Right cardiac atrium (tissue), 5 donors: ENCODE measurements around the gene RALY. TPM values are rescaled to one million over a fixed set of nuclear protein-coding genes. Genes with fewer than 3 reads are reported as not detected.

Source experiments
- ATAC-seq, 2 donors: fragments of 200-7000 bp; cut with Tn5 transposase; one replicate each; pipeline versions ENCODE4 v1.8.0 to v1.9.1; 2020; ENCODE audit warnings: moderate library complexity in 2 of 2, mild to moderate bottlenecking in 1 of 2
- DNase-seq, 3 donors: peaks; one replicate each; pipeline ENCODE4 v3.0.0-alpha.2; 2020
- H3K27ac ChIP-seq: one replicate; pipeline ENCODE4 v1.5.1; 2013; ENCODE audit warnings: mild to moderate bottlenecking, low read length, control low read depth, moderate library complexity
- H3K27me3 ChIP-seq: one replicate; pipeline ENCODE4 v1.6.1; 2013; ENCODE audit not compliant: control insufficient read depth, insufficient read depth
- H3K4me1 ChIP-seq: one replicate; pipeline ENCODE4 v1.6.1; 2013; ENCODE audit warnings: low read length; ENCODE audit not compliant: control insufficient read depth, insufficient read depth
- H3K4me3 ChIP-seq: one replicate; pipeline ENCODE4 v1.5.1; 2013; ENCODE audit warnings: low read length, control low read depth
- H3K9me3 ChIP-seq: one replicate; pipeline ENCODE4 v1.6.1; 2013; ENCODE audit warnings: low read length; ENCODE audit not compliant: control insufficient read depth
- WGBS: extraction: QIAGEN DNeasy Blood & Tissue Kit; methylation state at CpG from one replicate; pipeline ENCODE4 v1.1.7; 2013; 5-methylcytosine and 5-hydroxymethylcytosine counted together
- intact Hi-C, 4 donors: fragments of 100-400 bp; cut with DNase I; formaldehyde crosslinking; loops; one replicate each; pipeline versions ENCODE4 v1.11.0 to v1.14.0; 2022 to 2023
- polyA plus RNA-seq: library from polyadenylated mRNA; stranded (reverse); fragments of 200-250 nt; gene quantifications from one replicate; pipeline ENCODE4 v1.2.3, GENCODE V29; 2013
- total RNA-seq, 4 donors: library from RNA; stranded (reverse); fragmentation: NEBNext Ultra II Directional; extraction: Animal tissue kit (Norgen Biotek cat#: 25700); gene quantifications; one replicate each; pipeline ENCODE4 v1.2.1, GENCODE V29; 2021
- donor health status: healthy with polysubstance abuse.
- donor health status: DM: no; HTN: yes; CAD: no.
- donor health status: DM: no; HTN: no; CAD: no.
- donor health status: DM: no; HTN: yes; CAD: no; lungs with severe emphysema.
- donor health status: DM: yes; HTN: yes; CAD: no.

Gene RALY
- total and polyA plus RNA-seq, 5 donors = 98.6 to 137 (median 116) TPM

GRCh38 chr20:34066476-34067090, 72.9 kb downstream of the RALY start:
- H3K27me3 ChIP-seq = no peaks in the 10 kb centered on the region
- 74% methylated on average over 3 of the region's 3 CpGs for WGBS
- intact Hi-C loops = loop anchor here in 3 of 4 donors (5.0 to 10.0 kb wide), 4 partner anchors 134 to 272 kb away; no protein-coding TSS in a partner anchor
- H3K4me3 ChIP-seq = no peak overlapping the region
- DNase-seq = no peak
- H3K9me3 ChIP-seq = no peaks in the 10 kb centered on the region
- no peak overlapping the region for H3K27ac ChIP-seq
- no peak for ATAC-seq
- H3K4me1 ChIP-seq = peaks cover 12% of the 10 kb centered on the region

GRCh38 chr20:34068001-34068400, 74.3 kb downstream of the RALY start:
- intact Hi-C loops = loop anchor here in 3 of 4 donors (5.0 to 10.0 kb wide), 4 partner anchors 136 to 273 kb away; no protein-coding TSS in a partner anchor
- H3K4me3 ChIP-seq = no peak overlapping the region
- H3K9me3 ChIP-seq = no peaks in the 10 kb centered on the region
- no peak overlapping the region for H3K27ac ChIP-seq
- peaks cover 12% of the 10 kb centered on the region for H3K4me1 ChIP-seq
- DNase-seq = no peak
- no peak for ATAC-seq
- no peaks in the 10 kb centered on the region for H3K27me3 ChIP-seq
- whole genome bisulfite sequencing = 82% methylated on average over 1 of the region's 1 CpG

GRCh38 chr20:34069341-34070078, 75.8 kb downstream of the RALY start:
- WGBS = 18% methylated on average over 7 of the region's 7 CpGs
- intact Hi-C loops = loop anchor here (2.0 to 10.0 kb wide), 5 partner anchors 137 to 275 kb away; no protein-coding TSS in a partner anchor
- no peak overlapping the region for H3K4me3 ChIP-seq
- no peaks in the 10 kb centered on the region for H3K27me3 ChIP-seq
- no peaks in the 10 kb centered on the region for H3K9me3 ChIP-seq
- H3K27ac ChIP-seq = no peak overlapping the region
- DNase-seq = peak; percentile 48 to 83 (median 77)
- peak; percentile 79 to 85 for ATAC-seq
- H3K4me1 ChIP-seq = peaks cover 12% of the 10 kb centered on the region

GRCh38 chr20:34070079-34070439, 76.3 kb downstream of the RALY start:
- Histone ChIP-seq H3K27ac (no peak overlapping the region), H3K9me3 (no peaks in the 10 kb centered on the region), H3K4me1 (peaks cover 12% of the 10 kb centered on the region), H3K4me3 (no peak overlapping the region), H3K27me3 (no peaks in the 10 kb centered on the region)
- ATAC-seq (no peak), DNase-seq (no peak)
- 80% methylated on average over 3 of the region's 3 CpGs for WGBS
- intact Hi-C loops = loop anchor here in 3 of 4 donors (2.0 to 5.0 kb wide), 2 partner anchors 137 to 138 kb away; no protein-coding TSS in a partner anchor

- intact Hi-C loops = loop anchor here in 3 of 4 donors (2.0 to 5.0 kb wide), 2 partner anchors 138 to 139 kb away; no protein-coding TSS in a partner anchor
- Histone ChIP-seq H3K4me1 (peaks cover 7% of the 10 kb centered on the region), H3K27ac (no peak overlapping the region), H3K9me3 (no peaks in the 10 kb centered on the region), H3K27me3 (no peaks in the 10 kb centered on the region), H3K4me3 (no peak overlapping the region)
- DNase-seq (no peak), ATAC-seq (no peak)
- 77% methylated on average over 8 of the region's 8 CpGs for WGBS
Measured at GRCh38 chr20:34070859-34071258, 77.1 kb downstream of the RALY start.

- WGBS = 91% methylated on average over 8 of the region's 8 CpGs
- DNase-seq = no peak
- no peak overlapping the region for H3K27ac ChIP-seq
- no peak overlapping the region for H3K4me3 ChIP-seq
- no peak for ATAC-seq
- H3K27me3 ChIP-seq = no peaks in the 10 kb centered on the region
- peaks cover 6% of the 10 kb centered on the region for H3K4me1 ChIP-seq
- H3K9me3 ChIP-seq = no peaks in the 10 kb centered on the region
- intact Hi-C loops = loop anchor here in 2 of 4 donors (5.0 kb wide), 1 partner anchor 140 kb away; no protein-coding TSS in a partner anchor
Measured at GRCh38 chr20:34072076-34072475, 78.4 kb downstream of the RALY start.

- ATAC-seq (no peak), DNase-seq (no peak)
- H3K27ac ChIP-seq = no peak overlapping the region
- H3K4me3 ChIP-seq = no peak overlapping the region
- no peaks in the 10 kb centered on the region for H3K9me3 ChIP-seq
- peaks cover 6% of the 10 kb centered on the region for H3K4me1 ChIP-seq
- intact Hi-C loops = loop anchor here in 2 of 4 donors (5.0 kb wide), 1 partner anchor 140 kb away; no protein-coding TSS in a partner anchor
- H3K27me3 ChIP-seq = no peaks in the 10 kb centered on the region
- 94% methylated on average over 1 of the region's 1 CpG for WGBS
Measured at GRCh38 chr20:34072778-34073177, 79.1 kb downstream of the RALY start.

- ATAC-seq = no peak
- Histone ChIP-seq H3K27me3 (no peaks in the 10 kb centered on the region), H3K9me3 (no peaks in the 10 kb centered on the region), H3K4me1 (peaks cover 5% of the 10 kb centered on the region), H3K27ac (no peak overlapping the region), H3K4me3 (no peak overlapping the region)
- DNase-seq = no peak
- WGBS = 78% methylated on average over 7 of the region's 7 CpGs
- intact Hi-C loops = loop anchor here in 2 of 4 donors (5.0 kb wide), 1 partner anchor 142 kb away; no protein-coding TSS in a partner anchor
Measured at GRCh38 chr20:34074101-34074760, 80.5 kb downstream of the RALY start.

- Histone ChIP-seq H3K27ac (no peak overlapping the region), H3K27me3 (no peaks in the 10 kb centered on the region), H3K9me3 (no peaks in the 10 kb centered on the region), H3K4me1 (no peaks in the 10 kb centered on the region), H3K4me3 (no peak overlapping the region)
- DNase-seq = no peak
- 71% methylated on average over 16 of the region's 16 CpGs for WGBS
- intact Hi-C loops = no loop called here
- ATAC-seq = no peak
Measured at GRCh38 chr20:34075647-34076046, 81.9 kb downstream of the RALY start.

GRCh38 chr20:34076952-34077351, 83.2 kb downstream of the RALY start:
- intact Hi-C loops = no loop called here
- no peak for ATAC-seq
- H3K27ac ChIP-seq = no peak overlapping the region
- WGBS = 91% methylated on average over 20 of the region's 20 CpGs
- no peak for DNase-seq
- no peaks in the 10 kb centered on the region for H3K27me3 ChIP-seq
- no peaks in the 10 kb centered on the region for H3K4me1 ChIP-seq
- H3K9me3 ChIP-seq = no peaks in the 10 kb centered on the region
- no peak overlapping the region for H3K4me3 ChIP-seq

GRCh38 chr20:34078540-34078939, 84.8 kb downstream of the RALY start:
- no peaks in the 10 kb centered on the region for H3K27me3 ChIP-seq
- H3K27ac ChIP-seq = no peak overlapping the region
- H3K4me3 ChIP-seq = no peak overlapping the region
- ATAC-seq (no peak), DNase-seq (no peak)
- 97% methylated on average over 5 of the region's 5 CpGs for WGBS
- no peaks in the 10 kb centered on the region for H3K9me3 ChIP-seq
- intact Hi-C loops = no loop called here
- H3K4me1 ChIP-seq = peaks cover 3% of the 10 kb centered on the region
